SK-N-SH treated with all-trans-retinoic acid at 6 μM for 48 hours (cell line): Measurements from ENCODE around the gene PIR.

Experiments used
- ATAC-seq: fragments of 200-7000 bp; cut with Tn5 transposase; 3 replicates; pipeline ENCODE4 v1.9.1; 2020; ENCODE audit warnings: mild to moderate bottlenecking, moderate library complexity
- ARNTL ChIP-seq: fragments of 450-650 bp; formaldehyde crosslinking; IDR thresholded peaks from 2 replicates; pipeline ENCODE4 v1.5.0; 2020; ENCODE audit warnings: low read depth, mild to moderate bottlenecking, moderate library complexity, borderline replicate concordance
- BACH2 ChIP-seq: fragments of 250-450 bp; sonication (Bioruptor Pico); IDR thresholded peaks from 2 replicates; pipeline ENCODE4 v1.9.0; 2021; ENCODE audit warnings: mild to moderate bottlenecking, borderline replicate concordance
- CSDC2 ChIP-seq: fragments of 250-450 bp; sonication (Bioruptor Pico); IDR thresholded peaks from 2 replicates; pipeline ENCODE4 v1.5.0; 2020; ENCODE audit warnings: mild to moderate bottlenecking, moderate library complexity
- CSRNP3 ChIP-seq: fragments of 250-450 bp; sonication (Bioruptor Pico); IDR thresholded peaks from 2 replicates; pipeline ENCODE4 v1.5.1; 2021; ENCODE audit warnings: mild to moderate bottlenecking, moderate library complexity
- ESRRG ChIP-seq: fragments of 250-450 bp; sonication (Bioruptor Pico); IDR thresholded peaks from 2 replicates; pipeline ENCODE4 v1.6.1; 2021; ENCODE audit warnings: mild to moderate bottlenecking
- OSR1 ChIP-seq: fragments of 250-450 bp; sonication (Bioruptor Pico); IDR thresholded peaks from 2 replicates; pipeline ENCODE4 v1.8.0; 2022; ENCODE audit warnings: moderate library complexity, mild to moderate bottlenecking, inconsistent platforms
- PATZ1 ChIP-seq: fragments of 250-450 bp; sonication (Bioruptor Pico); IDR thresholded peaks from 2 replicates; pipeline ENCODE4 v1.8.0; 2020; ENCODE audit warnings: mild to moderate bottlenecking, moderate library complexity, borderline replicate concordance
- PPARA ChIP-seq: fragments of 250-450 bp; sonication (Bioruptor Pico); IDR thresholded peaks from 2 replicates; pipeline ENCODE4 v1.5.0; 2020; ENCODE audit warnings: mild to moderate bottlenecking, borderline replicate concordance
- RARB ChIP-seq: fragments of 250-450 bp; sonication (Bioruptor Pico); IDR thresholded peaks from 2 replicates; pipeline ENCODE4 v1.8.0; 2021; ENCODE audit warnings: mild to moderate bottlenecking, moderate library complexity
- SNAI2 ChIP-seq: fragments of 250-450 bp; sonication (Bioruptor Pico); IDR thresholded peaks from 2 replicates; pipeline ENCODE4 v1.5.0; 2020; ENCODE audit warnings: mild to moderate bottlenecking, moderate library complexity
- TCF4 ChIP-seq: fragments of 250-450 bp; sonication (Bioruptor Pico); IDR thresholded peaks from 2 replicates; pipeline ENCODE4 v1.8.0; 2021; ENCODE audit warnings: mild to moderate bottlenecking, moderate library complexity, borderline replicate concordance
- TOX ChIP-seq: fragments of 250-450 bp; sonication (Bioruptor Pico); IDR thresholded peaks from 2 replicates; pipeline ENCODE4 v1.8.0; 2021; ENCODE audit warnings: mild to moderate bottlenecking, moderate library complexity, borderline replicate concordance
- ZC3H10 ChIP-seq: fragments of 250-450 bp; sonication (Bioruptor Pico); IDR thresholded peaks from 2 replicates; pipeline ENCODE4 v1.5.1; 2021; ENCODE audit warnings: mild to moderate bottlenecking, moderate library complexity
- ZFP3 ChIP-seq: fragments of 250-450 bp; sonication (Bioruptor Pico); IDR thresholded peaks from 2 replicates; pipeline ENCODE4 v1.5.0; 2020; ENCODE audit warnings: mild to moderate bottlenecking, moderate library complexity
- ZFP30 ChIP-seq: fragments of 450-650 bp; formaldehyde crosslinking; IDR thresholded peaks from 2 replicates; pipeline ENCODE4 v1.5.0; 2022; ENCODE audit warnings: mild to moderate bottlenecking, moderate library complexity
- ZNF565 ChIP-seq: fragments of 450-650 bp; formaldehyde crosslinking; conservative IDR thresholded peaks from 2 replicates; pipeline ENCODE4 v1.5.0; 2020; ENCODE audit warnings: low read depth, mild to moderate bottlenecking, moderate library complexity
- ZNF70 ChIP-seq: fragments of 450-650 bp; formaldehyde crosslinking; IDR thresholded peaks from 2 replicates; pipeline ENCODE4 v1.5.0; 2020; ENCODE audit warnings: mild to moderate bottlenecking, moderate library complexity
- ZNF8 ChIP-seq: fragments of 450-650 bp; formaldehyde crosslinking; IDR thresholded peaks from 2 replicates; pipeline ENCODE4 v1.5.0; 2020; ENCODE audit warnings: mild to moderate bottlenecking, moderate library complexity
- TF ChIP-seq, protein P1 (sequence below): fragments of 250-450 bp; sonication (Bioruptor Pico); IDR thresholded peaks from 2 replicates; pipeline ENCODE4 v1.5.1; 2020; ENCODE audit warnings: low read depth, mild to moderate bottlenecking, moderate library complexity
- TF ChIP-seq, protein P2 (sequence below): fragments of 250-450 bp; sonication (Bioruptor Pico); IDR thresholded peaks from 2 replicates; pipeline ENCODE4 v1.8.0; 2021; ENCODE audit warnings: low read depth, mild to moderate bottlenecking, moderate library complexity, borderline replicate concordance

Gene PIR

GRCh38 chrX:15483891-15484290, 9.2 kb downstream of the PIR start:
- TF ChIP-seq ZNF8 (CRISPR knock-in tag) (no peak), ARNTL (CRISPR knock-in tag) (no peak), PATZ1 (CRISPR knock-in tag) (no peak), ZNF70 (no peak), CSDC2 (CRISPR knock-in tag) (no peak), BACH2 (CRISPR knock-in tag) (no peak), TCF4 (CRISPR knock-in tag) (no peak), SNAI2 (CRISPR knock-in tag) (no peak), ESRRG (CRISPR knock-in tag) (no peak), TOX (CRISPR knock-in tag) (no peak), ZNF565 (CRISPR knock-in tag) (no peak), ZC3H10 (CRISPR knock-in tag) (no peak), PPARA (CRISPR knock-in tag) (no peak), ZFP30 (CRISPR knock-in tag) (no peak), ZFP3 (CRISPR knock-in tag) (no peak)
- TF ChIP-seq, protein P1, sequence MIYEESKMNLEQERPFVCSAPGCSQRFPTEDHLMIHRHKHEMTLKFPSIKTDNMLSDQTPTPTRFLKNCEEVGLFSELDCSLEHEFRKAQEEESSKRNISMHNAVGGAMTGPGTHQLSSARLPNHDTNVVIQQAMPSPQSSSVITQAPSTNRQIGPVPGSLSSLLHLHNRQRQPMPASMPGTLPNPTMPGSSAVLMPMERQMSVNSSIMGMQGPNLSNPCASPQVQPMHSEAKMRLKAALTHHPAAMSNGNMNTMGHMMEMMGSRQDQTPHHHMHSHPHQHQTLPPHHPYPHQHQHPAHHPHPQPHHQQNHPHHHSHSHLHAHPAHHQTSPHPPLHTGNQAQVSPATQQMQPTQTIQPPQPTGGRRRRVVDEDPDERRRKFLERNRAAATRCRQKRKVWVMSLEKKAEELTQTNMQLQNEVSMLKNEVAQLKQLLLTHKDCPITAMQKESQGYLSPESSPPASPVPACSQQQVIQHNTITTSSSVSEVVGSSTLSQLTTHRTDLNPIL (CRISPR knock-in tag), result no peak
- TF ChIP-seq, protein P2, sequence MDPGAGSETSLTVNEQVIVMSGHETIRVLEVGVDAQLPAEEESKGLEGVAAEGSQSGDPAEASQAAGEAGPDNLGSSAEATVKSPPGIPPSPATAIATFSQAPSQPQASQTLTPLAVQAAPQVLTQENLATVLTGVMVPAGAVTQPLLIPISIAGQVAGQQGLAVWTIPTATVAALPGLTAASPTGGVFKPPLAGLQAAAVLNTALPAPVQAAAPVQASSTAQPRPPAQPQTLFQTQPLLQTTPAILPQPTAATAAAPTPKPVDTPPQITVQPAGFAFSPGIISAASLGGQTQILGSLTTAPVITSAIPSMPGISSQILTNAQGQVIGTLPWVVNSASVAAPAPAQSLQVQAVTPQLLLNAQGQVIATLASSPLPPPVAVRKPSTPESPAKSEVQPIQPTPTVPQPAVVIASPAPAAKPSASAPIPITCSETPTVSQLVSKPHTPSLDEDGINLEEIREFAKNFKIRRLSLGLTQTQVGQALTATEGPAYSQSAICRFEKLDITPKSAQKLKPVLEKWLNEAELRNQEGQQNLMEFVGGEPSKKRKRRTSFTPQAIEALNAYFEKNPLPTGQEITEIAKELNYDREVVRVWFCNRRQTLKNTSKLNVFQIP, result no peak
- no peak for ATAC-seq

- no peak for ATAC-seq
- no peak for TF ChIP-seq ZNF8 (CRISPR knock-in tag)
- no peak for TF ChIP-seq ZFP30 (CRISPR knock-in tag)
- no peak for TF ChIP-seq CSDC2 (CRISPR knock-in tag)
- TF ChIP-seq ZNF565 (CRISPR knock-in tag), result no peak
- no peak for TF ChIP-seq OSR1 (CRISPR knock-in tag)
- TF ChIP-seq ZNF70, result no peak
- TF ChIP-seq ARNTL (CRISPR knock-in tag), result no peak
- no peak for TF ChIP-seq PPARA (CRISPR knock-in tag)
- no peak for TF ChIP-seq ZC3H10 (CRISPR knock-in tag)
- no peak for TF ChIP-seq ESRRG (CRISPR knock-in tag)
- TF ChIP-seq CSRNP3 (CRISPR knock-in tag), result no peak
- TF ChIP-seq, all 23 proteins: peak for 0
Observed at GRCh38 chrX:15475486-15475885, 17.6 kb downstream of the PIR start.

DNA sequence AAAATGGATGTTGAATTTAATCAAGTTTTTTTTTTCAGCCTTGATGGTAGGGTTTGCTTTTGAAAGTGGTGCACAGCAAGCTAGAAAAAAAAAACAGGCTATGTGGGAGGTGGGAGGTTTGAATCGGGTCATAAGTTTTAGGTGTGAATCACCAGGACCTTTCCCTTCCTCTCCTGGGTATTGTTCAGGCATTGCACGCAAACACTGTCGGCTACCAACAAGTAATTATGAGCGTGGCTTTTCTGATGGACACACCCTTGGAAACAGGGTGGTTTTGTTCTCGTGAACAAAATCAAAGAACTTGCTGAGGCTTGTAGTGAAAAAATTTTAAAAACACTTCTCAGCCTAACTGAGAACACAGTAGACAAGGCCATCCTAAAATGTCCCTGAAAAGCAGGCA, 18.1 kb downstream of the PIR start:
- ATAC-seq, result no peak
- TF ChIP-seq ZNF70, result no peak
- no peak for TF ChIP-seq PPARA (CRISPR knock-in tag)
- TF ChIP-seq ARNTL (CRISPR knock-in tag), result no peak
- TF ChIP-seq ZNF8 (CRISPR knock-in tag), result no peak
- TF ChIP-seq OSR1 (CRISPR knock-in tag), result no peak

- ATAC-seq, result no peak
Observed at GRCh38 chrX:15474028-15474427, 19.1 kb downstream of the PIR start.

More at GRCh38 chrX:15474028-15474427, 19.1 kb downstream of the PIR start:
- TF ChIP-seq ZFP30 (CRISPR knock-in tag), result no peak
- TF ChIP-seq CSDC2 (CRISPR knock-in tag), result no peak
- no peak for TF ChIP-seq RARB (CRISPR knock-in tag)
- no peak for TF ChIP-seq CSRNP3 (CRISPR knock-in tag)
- TF ChIP-seq, all 23 proteins: peak for 0
